ENCODE results near the gene EPN1.

The EPN1 gene

DNA sequence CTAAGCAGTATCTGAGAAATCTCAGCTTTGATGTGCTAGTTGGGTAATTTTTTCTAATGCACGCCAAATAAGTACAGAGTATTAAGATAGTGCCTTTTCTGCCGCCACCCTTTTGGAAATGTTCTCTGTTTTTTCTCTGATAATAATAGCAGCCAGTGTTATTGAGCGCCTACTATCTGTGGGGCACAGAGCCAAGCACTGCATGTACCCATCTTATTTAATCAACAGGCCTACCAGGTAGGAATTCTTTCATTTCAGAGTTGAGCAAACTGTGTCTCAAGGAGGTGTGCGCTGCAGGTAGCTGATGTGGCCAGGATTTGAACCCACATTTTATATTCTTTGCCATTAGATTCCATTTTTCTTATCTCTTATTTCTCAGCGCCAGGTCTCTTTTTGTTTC is 1.4 kb downstream of the EPN1 start:
- peak overlapping the region; percentile 89 for H3K4me2 ChIP-seq (ENCODE audit: low read length)
- H3K4me3 ChIP-seq (ENCODE audit: low read depth, low read length): peak overlapping the region; percentile 79
- H3K36me3 ChIP-seq (ENCODE audit: control insufficient read depth, insufficient read depth, low read length): no peaks in the 10 kb centered on the region
- TF ChIP-seq, protein P1, sequence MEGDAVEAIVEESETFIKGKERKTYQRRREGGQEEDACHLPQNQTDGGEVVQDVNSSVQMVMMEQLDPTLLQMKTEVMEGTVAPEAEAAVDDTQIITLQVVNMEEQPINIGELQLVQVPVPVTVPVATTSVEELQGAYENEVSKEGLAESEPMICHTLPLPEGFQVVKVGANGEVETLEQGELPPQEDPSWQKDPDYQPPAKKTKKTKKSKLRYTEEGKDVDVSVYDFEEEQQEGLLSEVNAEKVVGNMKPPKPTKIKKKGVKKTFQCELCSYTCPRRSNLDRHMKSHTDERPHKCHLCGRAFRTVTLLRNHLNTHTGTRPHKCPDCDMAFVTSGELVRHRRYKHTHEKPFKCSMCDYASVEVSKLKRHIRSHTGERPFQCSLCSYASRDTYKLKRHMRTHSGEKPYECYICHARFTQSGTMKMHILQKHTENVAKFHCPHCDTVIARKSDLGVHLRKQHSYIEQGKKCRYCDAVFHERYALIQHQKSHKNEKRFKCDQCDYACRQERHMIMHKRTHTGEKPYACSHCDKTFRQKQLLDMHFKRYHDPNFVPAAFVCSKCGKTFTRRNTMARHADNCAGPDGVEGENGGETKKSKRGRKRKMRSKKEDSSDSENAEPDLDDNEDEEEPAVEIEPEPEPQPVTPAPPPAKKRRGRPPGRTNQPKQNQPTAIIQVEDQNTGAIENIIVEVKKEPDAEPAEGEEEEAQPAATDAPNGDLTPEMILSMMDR (IDR thresholded peaks at IDR 0.05): no peak
- H3K9ac ChIP-seq: no peak overlapping the region
- H3K27ac ChIP-seq: peak overlapping the region; percentile 61
- H3K9me3 ChIP-seq (ENCODE audit: control insufficient read depth, low read length): no peaks in the 10 kb centered on the region
- H3K27me3 ChIP-seq (ENCODE audit: control insufficient read depth, insufficient read depth, low read length): no peaks in the 10 kb centered on the region
- H3K79me2 ChIP-seq: peaks cover 38% of the 10 kb centered on the region
- peaks cover 39% of the 10 kb centered on the region for H3K4me1 ChIP-seq
- no peak overlapping the region for H2AFZ ChIP-seq

DNA sequence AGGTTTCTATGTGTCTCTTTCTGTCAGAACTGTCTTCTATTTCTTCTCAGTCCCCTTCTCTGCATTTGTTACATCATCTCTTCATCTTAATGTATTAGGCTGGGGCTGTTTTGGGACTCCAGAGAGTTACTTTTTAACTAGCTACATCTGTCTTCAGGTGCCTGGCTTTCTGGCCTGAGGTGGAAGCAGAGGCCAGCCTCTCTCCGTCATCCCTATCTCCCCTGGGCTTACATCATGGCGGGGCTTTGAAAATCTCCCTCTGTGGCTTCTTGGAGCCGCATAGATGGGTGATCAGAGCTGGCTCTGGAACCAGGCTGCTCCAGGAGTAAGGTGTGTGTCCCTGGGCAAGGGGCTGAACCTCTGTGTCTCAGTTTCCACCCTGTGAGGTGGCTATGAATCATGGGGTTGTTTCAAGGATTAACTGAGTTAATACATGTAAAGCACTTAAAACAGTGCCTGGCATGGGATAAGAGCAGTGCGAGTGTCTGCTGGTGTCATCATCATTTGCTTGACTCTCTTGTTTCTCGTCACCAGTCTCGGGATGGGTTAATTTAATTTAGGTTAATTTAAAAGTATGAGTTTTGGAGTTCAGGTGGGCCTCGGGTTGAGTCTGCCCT is 2.0 kb downstream of the EPN1 start:
- Histone ChIP-seq H3K4me2 (ENCODE audit: low read length) (peak overlapping the region; percentile 89), H3K27ac (peak overlapping the region; percentile 61), H3K27me3 (ENCODE audit: control insufficient read depth, insufficient read depth, low read length) (no peaks in the 10 kb centered on the region), H3K4me1 (peaks cover 39% of the 10 kb centered on the region), H3K4me3 (ENCODE audit: low read depth, low read length) (peak overlapping the region; percentile 79), H2AFZ (no peak overlapping the region), H3K36me3 (ENCODE audit: control insufficient read depth, insufficient read depth, low read length) (no peaks in the 10 kb centered on the region), H3K79me2 (peaks cover 42% of the 10 kb centered on the region), H3K9me3 (ENCODE audit: control insufficient read depth, low read length) (no peaks in the 10 kb centered on the region), H3K9ac (no peak overlapping the region)
- TF ChIP-seq, protein P1 (IDR thresholded peaks at IDR 0.05): no peak

DNA sequence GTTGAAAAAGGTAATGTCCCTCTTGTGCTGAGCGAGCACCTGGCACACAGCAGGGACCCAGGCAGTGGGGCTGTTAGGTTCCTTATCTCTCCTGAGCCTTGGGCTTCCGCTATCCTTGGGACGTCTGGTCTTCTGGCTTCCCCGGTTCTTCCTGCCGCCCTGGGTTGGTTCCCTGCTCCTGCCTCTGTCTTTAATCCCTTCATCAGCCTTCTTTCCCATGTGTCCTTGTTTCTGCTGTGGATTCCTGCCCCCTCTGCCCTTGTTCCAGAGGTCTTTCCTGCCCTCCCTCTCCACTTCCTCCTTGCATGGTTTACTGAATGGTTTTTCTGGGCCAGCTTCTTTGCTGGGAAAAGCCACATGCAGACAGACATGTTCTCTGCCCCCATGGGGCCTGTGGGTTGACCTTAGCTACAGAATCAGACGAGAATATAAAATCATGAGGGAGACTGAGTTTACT is 2.6 kb downstream of the EPN1 start:
- H3K79me2 ChIP-seq: peaks cover 45% of the 10 kb centered on the region
- no peaks in the 10 kb centered on the region for H3K36me3 ChIP-seq (ENCODE audit: control insufficient read depth, insufficient read depth, low read length)
- H3K4me2 ChIP-seq (ENCODE audit: low read length): peak overlapping the region; percentile 89
- TF ChIP-seq, protein P1 (IDR thresholded peaks at IDR 0.05): no peak
- H3K27me3 ChIP-seq (ENCODE audit: control insufficient read depth, insufficient read depth, low read length): no peaks in the 10 kb centered on the region
- H2AFZ ChIP-seq: no peak overlapping the region
- no peaks in the 10 kb centered on the region for H3K9me3 ChIP-seq (ENCODE audit: control insufficient read depth, low read length)
- peak overlapping the region; percentile 79 for H3K4me3 ChIP-seq (ENCODE audit: low read depth, low read length)
- H3K4me1 ChIP-seq: peaks cover 39% of the 10 kb centered on the region
- H3K27ac ChIP-seq: peak overlapping the region; percentile 61
- no peak overlapping the region for H3K9ac ChIP-seq

DNA sequence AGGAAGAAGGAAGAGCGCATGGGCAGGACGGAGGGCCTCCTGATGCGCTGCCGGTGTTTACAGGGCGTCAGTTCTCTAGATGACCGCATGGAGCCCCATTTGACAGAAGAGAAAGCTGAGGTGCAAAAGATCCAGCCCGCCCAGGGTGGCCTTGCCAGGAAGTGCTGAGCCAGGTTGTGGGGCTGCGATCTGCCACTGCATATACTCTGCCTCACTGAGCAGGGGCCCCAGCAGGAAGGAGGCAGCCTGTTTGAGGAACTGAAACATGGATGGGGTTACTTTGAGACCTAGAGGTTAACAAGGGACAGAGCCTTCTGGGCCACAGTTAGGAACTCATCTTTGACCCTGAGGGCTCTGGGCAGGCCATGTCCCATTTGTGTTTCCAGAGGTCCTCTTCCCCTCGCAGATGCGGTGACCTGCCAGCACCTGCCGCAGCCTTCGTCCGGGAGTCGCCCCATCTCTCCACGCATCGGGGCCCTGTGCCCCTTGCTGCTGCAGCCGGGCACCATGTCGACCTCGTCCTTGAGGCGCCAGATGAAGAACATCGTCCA is 3.2 kb downstream of the EPN1 start:
- peak overlapping the region; percentile 61 for H3K27ac ChIP-seq
- peak overlapping the region; percentile 89 for H3K4me2 ChIP-seq (ENCODE audit: low read length)
- peaks cover 39% of the 10 kb centered on the region for H3K4me1 ChIP-seq
- TF ChIP-seq, protein P1 (IDR thresholded peaks at IDR 0.05): no peak
- H3K4me3 ChIP-seq (ENCODE audit: low read depth, low read length): peak overlapping the region; percentile 79
- no peak overlapping the region for H2AFZ ChIP-seq
- H3K27me3 ChIP-seq (ENCODE audit: control insufficient read depth, insufficient read depth, low read length): no peaks in the 10 kb centered on the region
- no peaks in the 10 kb centered on the region for H3K36me3 ChIP-seq (ENCODE audit: control insufficient read depth, insufficient read depth, low read length)
- no peak overlapping the region for H3K9ac ChIP-seq
- no peaks in the 10 kb centered on the region for H3K9me3 ChIP-seq (ENCODE audit: control insufficient read depth, low read length)
- peaks cover 50% of the 10 kb centered on the region for H3K79me2 ChIP-seq

Data from parathyroid adenoma (tissue), 2 donors.